Left kidney (tissue), 2 donors: ENCODE results near the gene DUSP5. TPM values are rescaled to one million over a fixed set of nuclear protein-coding genes. Genes with fewer than 3 reads are reported as not detected.

Source experiments
- DNase-seq: peaks from one replicate; pipeline ENCODE4 v3.0.0-alpha.2; 2013
- polyA plus RNA-seq: library from polyadenylated mRNA; unstranded; fragments of 120-200 nt; gene quantifications from one replicate; pipeline ENCODE4 v1.2.1, GENCODE V29; 2013; ENCODE audit not compliant: insufficient read length

The DUSP5 gene
- polyA plus RNA-seq, 1 donor = 9.2 TPM

GRCh38 chr10:110498982-110499795 is 1.5 kb downstream of the DUSP5 start:
- DNase-seq = no peak

- DNase-seq = no peak
These were observed 2.2 kb downstream of the DUSP5 start for GRCh38 chr10:110499796-110500514.

GRCh38 chr10:110500515-110500905 is 2.8 kb downstream of the DUSP5 start:
- DNase-seq = no peak

- no peak for DNase-seq
These were observed 3.6 kb downstream of the DUSP5 start for GRCh38 chr10:110501142-110501937.

- no peak for DNase-seq
These were observed 4.6 kb downstream of the DUSP5 start for GRCh38 chr10:110502072-110502845.

- DNase-seq = no peak
These were observed 5.2 kb downstream of the DUSP5 start for GRCh38 chr10:110502851-110503301.

- no peak for DNase-seq
These were observed 5.9 kb downstream of the DUSP5 start for GRCh38 chr10:110503528-110504110.

- no peak for DNase-seq
These were observed 6.5 kb downstream of the DUSP5 start for GRCh38 chr10:110504111-110504735.

GRCh38 chr10:110505130-110505770 is 7.5 kb downstream of the DUSP5 start:
- no peak for DNase-seq

GRCh38 chr10:110506448-110506847 is 8.7 kb downstream of the DUSP5 start:
- no peak for DNase-seq

GRCh38 chr10:110507346-110507745 is 9.6 kb downstream of the DUSP5 start:
- DNase-seq = no peak

GRCh38 chr10:110508159-110508788 is 10.6 kb downstream of the DUSP5 start:
- no peak for DNase-seq

GRCh38 chr10:110508806-110509544 is 11.3 kb downstream of the DUSP5 start:
- DNase-seq = no peak

GRCh38 chr10:110509560-110509959 is 11.9 kb downstream of the DUSP5 start:
- no peak for DNase-seq

- DNase-seq = no peak
These were observed 12.4 kb downstream of the DUSP5 start for GRCh38 chr10:110510086-110510485.

GRCh38 chr10:110510730-110511129 is 13.0 kb downstream of the DUSP5 start:
- no peak for DNase-seq

- DNase-seq = no peak
These were observed 14.2 kb downstream of the DUSP5 start for GRCh38 chr10:110511734-110512449.

GRCh38 chr10:110512461-110513187 is 14.9 kb downstream of the DUSP5 start:
- no peak for DNase-seq
